Measurements from ENCODE around the gene NSMF.
"Not testable (repeated sequence)": the region's sequence is repeated elsewhere in the genome, so short reads cannot be mapped to it uniquely, and the experiment has no call there.

NSMF gene

DNA sequence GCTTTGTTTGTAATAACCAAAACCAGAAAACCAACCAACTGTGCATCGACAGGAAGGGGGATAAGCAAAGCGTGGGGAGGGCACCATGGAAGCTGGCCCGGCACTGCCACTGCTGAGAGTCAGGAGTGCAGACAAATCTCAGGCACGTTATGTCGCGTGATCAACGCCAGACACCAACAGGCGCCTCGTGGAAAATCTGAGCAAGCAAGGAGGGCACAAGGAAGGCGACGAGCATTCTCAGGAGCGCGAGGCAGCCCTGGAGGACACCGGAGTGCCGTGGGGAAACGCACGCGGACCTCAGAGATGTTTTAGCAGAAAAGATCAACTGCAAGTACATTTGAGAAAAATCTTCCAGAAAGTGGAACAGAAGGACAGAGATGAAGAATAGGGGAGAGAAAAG, 15.1 kb upstream of the NSMF start:
- DNase-seq: no peak

DNA sequence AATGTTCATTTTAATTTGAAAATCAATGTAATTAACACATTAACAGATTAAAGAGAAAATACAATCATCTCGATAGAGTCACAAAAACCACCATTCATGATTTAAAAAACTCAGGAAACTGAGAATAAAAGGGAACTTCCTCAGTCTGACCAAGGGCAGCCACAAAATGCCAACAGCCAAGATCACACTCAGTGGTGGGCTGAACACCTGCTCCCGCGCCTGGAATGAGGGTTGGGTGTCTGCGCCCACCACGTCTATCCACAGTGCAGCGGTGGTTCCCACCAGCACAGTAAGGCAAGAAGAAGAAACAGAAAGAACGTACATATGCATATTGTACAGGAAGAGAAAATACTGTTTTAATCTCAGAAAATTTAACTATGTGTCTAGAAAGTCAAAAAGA, 11.7 kb upstream of the NSMF start:
- DNase-seq: no peak

DNA sequence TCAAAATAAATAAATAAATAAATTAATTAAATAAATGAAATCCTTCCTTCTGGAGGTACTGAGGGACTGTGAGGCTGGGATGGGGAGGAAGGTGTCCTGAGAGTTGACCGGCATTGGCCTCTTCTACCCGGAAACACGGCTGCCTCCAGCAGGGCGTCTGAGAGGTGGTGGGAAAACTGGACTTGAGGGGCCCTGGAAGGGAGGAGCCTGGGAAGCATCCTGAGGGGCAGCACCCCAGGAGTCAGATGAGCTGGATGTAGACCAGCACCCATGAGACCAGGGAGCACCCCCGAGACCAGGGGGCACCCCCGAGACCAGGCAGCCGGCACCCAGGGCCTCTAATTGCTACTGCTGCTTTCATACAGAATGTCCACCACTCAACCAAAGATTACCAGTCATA, 8.8 kb upstream of the NSMF start:
- DNase-seq: no peak

DNA sequence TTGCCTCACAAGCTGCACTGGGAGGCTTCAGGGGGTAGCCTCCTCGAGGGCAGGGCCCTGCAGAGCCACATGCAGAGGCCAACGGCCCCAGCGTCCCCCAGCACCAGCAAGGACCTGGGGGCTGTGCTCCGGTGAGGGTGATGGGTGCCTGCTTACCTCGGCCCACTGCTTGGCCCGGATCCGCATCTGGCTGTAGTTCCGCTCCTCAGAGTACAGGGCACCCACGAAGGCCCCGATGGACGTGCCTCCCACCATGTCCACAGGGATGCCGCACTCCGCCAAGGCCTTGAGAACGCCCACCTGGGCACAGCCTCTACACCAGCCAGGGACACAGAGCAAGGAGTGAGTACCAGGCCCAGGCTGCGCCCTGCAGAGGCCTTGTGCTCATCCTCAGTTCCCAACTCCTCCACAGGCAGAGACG, 8.0 kb upstream of the NSMF start:
- DNase-seq: no peak

DNA sequence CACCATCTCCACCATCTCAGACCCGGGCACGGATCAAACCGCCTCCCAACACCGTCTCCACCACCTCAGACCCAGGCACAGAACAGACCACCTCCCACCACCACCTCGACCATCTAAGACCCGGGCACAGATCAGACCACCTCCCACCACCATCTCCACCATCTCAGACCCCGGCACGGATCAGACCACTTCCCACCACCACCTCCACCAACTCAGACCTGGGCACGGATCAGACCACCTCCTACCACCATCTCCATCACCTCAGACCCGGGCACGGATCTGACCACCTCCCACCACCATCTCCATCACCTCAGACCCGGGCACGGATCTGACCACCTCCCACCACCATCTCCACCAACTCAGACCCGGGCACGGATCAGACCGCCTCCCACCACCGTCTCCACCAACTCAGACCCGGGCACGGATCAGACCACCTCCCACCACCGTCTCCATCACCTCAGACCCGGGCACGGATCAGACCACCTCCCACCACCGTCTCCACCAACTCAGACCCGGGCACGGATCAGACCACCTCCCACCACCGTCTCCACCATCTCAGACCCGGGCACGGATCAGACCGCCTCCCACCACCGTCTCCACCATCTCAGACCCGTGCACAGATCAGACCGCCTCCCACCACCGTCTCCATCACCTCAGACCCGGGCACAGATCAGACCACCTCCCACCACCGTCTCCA, 7.4 kb upstream of the NSMF start:
- not testable (repeated sequence) for DNase-seq

DNA sequence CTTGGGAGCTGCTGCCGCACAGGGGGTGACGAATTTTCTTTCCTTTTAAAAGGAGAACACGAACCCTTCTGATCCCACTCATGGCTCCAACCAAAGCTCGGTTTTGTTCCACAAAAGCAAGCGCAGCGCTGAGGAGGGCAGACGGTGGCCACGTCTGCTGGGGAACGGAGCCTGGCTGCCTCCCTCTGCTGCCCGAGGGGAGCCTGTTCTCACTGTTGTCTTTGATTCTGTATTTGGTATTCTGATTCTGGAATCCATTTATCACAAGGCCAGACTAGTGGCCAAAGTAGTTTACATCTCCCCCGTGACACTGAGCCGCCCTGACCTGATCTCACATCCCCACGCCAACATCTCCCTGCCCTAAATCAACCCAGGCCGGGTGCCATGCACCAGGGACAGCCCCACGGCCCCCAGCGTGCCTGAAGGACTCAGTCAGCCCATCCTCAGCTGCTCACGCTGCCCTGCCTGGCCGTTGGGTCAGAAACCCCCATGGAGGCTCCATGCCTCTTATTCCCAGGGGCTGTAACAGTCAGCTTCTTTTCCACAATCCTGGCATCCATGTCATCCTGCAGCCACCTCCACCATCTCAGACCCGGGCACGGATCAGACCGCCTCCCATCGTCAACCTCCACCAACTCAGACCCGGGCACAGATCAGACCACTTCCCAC, 6.7 kb upstream of the NSMF start:
- no peak for DNase-seq

DNA sequence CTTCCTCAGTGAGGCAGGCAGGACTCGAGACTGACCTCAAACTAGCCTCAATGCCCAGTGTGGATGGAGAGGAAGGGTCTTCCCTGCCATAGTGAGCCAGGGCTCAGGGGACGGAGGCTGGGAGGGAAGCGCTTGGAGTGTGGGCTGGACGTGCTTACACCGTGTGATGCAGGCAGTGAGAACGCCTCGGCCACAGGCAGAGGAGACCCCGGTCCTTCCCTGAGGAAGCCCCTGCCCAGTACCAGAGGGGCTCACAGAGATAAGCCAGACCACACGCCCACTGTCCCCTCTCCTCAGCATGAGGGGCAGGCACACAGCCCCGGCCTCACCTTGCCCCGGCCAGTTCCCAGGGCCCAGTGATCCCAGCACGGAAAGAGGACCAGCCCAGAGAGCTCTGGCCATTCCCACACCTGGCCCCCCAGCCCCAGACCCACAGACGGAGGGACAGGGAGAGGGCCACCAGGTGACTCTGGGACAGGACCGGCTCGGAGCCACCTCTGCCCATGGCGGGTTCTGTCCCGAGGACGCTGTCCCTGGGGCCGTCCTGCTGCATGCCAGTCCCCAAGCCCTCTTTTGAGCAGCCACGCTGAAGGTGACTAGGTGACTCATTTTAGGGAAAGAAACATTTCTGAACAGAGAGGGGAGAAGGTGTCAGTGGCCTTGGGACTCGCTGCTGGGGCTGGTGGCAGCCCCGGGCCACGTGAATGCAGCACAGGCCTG, 6.0 kb upstream of the NSMF start:
- DNase-seq: no peak

DNA sequence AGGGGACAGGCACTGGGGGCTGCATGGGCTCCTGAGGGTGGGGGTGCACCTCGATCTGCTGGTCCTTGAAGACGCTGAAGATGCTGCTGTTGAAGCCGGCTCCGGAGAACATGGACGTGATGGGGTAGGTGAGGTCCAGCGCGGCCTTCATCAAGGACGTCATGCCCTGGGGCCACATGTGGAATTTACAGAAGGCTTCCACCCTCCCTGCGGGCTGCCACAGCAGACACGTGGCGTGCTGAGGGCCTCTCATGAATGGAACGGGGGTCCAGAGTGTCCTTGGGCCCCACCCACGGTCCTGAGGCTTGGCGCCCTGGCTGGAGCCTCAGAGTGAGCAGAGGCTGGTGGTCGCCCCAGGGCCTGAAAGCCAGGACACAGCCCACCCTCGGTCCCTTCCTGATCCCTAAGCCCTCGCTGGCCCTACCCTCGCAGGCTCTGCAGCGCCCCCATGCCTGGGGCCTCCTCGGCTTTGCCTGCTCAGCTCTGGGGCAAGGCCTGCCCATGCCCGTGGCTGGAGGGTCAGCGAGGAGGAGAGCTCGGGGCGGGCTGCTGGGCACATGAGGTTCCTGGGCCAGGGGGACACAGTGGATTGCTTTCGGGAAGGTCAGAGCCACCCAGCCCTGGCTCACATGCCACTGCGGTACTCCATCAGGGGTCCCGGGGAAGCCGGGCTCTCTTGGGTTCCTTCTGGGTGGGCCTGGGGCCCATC, 5.3 kb upstream of the NSMF start:
- no peak for DNase-seq

DNA sequence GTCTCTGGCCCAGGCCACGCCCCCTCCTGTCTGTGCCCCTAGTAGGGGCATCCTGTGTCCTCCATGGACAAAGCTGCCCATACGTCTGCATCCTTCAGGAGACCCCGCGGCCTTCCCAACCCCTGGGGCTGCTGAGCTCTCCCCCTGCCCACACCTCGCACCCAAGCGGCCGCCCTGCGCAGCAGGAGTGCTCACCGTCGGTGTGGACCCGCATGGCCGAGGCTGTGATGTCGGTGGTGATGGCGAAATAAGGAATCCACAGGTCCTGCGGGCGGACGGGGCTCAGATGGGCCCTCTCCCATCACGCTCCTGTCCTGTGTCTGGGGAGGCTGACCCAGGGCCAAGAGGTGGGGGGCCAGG, 4.8 kb upstream of the NSMF start:
- no peak for DNase-seq

DNA sequence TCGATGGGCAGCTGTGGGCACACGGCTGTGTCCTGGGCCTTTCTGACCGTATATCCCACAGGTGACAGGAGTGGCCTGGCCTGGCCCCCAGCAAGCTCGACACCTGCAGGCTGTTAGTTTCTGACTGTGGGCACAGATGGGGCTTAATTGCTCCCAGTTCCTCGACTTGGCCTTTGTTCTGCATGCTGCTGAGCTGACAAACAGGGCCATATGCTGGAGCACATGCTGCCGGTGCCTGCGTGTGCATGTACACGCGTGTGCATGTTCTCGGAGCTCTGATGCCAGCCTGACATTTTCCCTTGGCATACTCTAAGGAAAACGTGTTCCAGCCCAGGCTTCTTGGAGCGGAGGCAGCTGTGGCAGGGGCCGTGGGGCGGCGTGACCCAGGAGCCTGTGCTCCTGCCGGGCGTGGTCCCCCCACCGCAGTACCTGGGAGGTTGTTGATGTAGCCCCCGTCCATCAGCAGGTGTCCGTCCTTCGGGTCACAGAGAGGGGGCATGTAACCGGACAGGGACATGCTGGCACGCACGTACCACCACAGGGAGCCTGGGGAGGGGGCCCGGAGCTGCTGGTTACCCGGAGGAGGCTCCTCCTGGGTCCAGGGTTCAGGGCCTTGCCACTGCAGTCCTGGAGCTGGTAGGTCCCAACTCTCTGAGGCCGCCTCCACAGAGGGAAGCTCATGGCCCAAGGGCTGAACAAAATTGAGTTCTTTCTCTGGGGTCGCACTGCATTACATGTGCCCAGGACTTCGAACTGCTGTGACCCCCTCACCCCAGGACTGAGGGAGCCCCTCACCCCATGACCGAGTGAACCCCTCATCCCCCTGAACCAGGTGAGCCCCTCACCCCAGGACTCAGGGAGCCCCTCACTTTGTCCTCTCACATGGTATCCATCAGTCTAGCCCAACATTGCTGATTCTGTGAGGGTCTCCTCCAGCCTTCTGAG, 4.1 kb upstream of the NSMF start:
- no peak for DNase-seq

DNA sequence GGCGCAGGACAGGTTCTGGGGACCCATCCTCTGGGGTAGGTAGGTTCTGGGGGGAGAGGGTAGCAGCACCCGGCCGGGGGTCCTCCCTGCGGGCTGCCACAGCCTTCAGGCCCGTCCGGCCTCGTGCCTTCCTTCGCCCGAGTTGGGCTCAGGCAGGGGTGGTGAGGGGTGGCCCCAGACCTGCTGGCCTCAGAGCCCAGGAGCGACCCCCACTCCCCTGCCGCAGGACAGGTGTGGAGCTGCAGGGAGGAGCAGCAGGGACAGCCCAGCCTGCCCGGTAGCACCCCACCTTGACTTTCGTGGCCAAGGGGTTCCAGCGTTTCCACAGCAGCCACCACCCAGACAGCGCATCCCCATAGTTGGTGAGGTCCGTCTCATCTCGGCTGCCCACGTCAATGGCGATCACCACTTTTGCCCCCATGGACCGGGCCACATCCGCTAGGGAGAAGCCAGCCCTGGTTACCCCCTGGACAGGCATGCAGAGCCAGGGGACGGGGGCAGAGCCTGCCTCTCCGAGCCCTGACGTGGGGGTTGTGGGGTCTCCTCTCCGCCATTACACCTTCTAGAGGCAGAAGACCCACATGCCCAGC, 3.4 kb upstream of the NSMF start:
- no peak for DNase-seq

DNA sequence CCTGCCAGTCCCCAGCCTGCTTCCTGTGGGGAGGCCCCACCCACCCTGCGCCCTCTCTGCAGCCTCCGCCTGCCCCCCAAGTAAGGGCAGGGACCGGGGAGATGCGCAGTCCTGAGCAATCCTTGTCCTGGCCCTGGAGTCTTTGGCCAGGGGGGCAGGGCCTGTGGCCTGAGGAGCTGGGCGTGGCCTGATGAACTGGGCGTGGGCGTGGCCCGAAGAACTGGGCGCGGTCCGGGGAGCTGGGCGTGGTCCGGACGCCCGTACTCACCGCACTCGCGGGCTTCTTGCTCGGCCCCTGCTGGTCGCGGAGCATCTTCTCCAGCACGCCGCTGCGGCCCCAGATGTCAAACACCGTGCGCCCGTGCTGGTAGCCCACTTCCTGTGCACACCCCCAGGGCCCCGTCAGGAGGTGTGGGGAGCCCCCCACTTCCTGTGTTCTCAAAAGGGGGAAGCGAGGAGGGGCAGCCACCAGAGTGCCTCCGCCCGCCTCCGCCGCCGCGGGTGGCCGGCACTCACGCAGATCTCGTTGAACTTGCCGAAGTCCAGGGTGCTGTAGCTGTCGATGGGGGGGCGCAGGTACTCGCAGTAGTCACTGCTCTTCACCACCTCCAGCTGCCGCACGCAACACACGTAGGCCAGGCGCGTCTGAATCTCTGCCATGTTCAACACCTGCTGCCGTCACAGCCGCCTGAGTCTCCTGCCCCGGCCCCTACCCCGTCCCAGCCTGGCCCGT, 2.7 kb upstream of the NSMF start:
- no peak for DNase-seq

DNA sequence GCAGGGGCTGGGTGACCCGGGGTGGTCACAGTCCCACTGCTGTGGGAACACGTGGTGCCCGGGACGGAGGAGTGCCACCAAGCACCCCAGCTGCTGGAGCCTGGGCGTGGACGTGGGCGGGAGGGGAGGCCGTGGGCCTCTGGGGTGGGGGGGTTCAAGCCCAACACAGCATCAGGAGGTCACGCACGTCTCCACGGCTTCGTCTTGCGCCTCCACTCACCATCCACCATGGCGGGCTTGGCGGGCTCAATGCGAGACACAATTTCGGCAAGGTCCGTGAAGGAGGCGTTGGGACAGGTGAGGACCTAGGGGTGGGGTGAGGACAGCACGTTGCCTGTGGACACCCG, 2.2 kb upstream of the NSMF start:
- DNase-seq: no peak

DNA sequence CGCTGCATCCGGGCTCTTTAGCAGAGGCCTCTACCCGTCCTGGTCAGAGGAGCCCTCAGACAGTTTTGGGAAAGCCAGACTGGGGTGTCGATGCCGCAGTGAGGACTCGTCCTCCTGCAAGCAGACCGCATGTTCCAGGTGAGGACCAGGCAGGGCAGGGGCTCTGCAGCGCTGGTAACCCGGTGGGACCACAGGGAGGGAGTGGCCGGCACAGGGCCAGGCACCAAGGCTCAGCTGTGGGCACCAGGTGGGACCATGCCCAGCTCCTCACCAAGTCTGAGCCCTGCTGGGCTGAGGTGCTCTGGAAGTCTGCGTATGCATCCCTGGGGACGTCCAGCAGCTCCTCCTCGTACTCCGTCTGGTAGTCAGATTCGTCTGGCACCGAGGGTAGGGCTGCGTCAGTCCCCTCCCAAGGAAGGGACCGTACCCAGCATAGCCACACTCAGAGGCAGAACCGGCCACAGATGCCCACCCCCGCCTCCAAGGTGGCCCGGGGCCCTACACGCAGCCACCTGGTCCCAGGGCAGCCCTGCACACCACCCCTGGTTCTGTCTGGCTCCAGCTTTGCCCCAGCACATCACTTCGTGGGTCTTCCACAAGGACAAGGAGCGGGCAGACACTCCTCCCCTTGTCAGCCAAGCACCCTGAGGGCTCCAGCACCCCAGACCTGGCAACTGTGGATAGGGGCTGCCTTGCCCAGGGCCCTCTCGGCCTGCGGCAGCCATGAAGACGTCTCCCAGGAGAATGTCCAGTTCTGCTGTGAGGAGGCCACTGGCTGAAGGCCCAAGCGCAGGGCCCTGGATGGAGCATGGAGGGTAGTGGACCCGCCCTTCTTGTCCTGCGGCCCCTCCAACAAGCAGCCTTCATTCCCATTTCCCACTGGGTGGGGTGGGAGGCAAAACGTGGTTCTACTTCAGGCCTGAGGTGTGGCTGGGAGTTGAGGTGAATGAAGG, 1.5 kb upstream of the NSMF start:
- no peak for DNase-seq

DNA sequence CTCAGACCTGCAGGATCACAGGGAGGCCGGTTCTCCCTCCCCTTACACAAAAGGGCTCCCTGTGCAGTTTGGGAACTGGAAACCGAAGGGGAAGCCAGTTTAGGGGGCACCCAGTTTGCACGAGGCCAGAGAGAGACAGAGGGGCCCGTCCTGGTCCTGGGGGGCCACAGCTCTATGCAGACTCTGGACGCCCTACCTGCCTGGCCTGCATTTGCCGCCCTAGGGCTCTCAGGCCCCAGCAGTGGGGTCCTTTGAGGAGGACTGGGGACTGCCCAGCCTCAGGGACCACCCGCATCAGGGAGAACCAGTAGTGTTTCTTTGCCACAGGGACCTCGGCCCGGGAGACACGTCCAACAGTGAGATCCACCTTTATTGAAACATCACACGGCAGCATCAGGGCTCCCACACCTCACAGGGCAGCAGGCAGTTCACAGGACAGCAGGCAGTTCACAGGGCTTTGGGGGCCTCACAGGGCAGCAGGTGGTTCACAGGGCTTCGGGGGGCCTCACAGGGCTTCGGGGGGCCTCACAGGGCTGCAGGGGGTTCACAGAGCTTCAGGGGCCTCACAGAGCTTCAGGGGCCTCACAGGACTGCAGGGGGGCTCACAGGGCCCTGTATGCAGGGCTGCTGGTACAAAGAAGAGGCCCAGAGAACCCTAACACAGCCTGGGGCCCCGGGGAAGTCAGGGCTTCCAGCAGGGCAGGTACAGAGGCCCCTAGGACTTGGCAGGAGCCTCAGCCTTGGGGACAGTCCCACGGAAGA, 648 bp upstream of the NSMF start:
- no peak for DNase-seq

DNA sequence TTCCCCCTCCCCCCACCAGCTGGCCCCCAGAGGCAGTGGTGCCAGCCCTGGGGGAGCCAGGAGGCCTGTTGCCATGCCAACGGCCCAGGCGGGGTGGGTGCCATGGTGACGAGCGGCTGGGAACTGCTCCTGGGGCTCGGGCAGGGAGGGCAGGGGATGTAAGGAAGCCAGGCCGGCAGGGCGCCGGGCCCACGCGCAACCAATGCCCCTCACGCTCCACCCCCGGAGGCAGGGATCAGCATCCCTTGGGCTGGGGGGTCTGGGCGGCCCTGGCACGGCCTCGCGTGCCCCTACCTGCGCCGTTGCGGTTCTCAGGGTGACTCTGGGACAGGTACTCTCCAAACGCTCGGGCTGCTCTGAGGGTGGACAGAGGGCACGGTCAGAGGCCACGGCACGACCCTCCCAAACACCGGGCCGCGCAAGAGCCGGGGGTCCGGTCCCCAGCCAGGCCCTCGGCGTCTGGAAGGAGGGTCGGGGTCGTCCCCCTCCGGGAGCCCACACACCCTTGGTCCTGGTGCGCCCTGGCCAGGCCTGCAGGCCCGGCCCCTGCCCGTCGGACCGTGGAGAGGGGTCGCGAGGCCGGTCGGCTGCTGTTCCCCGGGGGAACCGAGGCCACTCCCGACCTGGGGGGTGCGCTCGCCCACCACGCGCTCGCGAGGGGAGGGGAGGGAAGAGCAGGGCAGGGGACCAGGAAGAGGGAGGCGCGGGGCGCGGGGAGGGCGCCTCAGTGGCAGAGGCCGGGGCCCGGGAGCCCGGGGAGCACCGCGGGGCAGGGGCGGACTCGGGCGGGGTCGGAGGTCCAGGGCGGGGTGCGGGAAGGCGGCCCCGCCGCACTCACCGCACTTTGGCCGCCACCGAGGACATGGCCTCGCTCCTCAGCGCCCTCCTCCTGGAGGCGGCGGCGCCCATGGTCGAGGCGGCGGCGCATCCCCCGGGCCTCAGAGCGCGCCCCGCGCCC, 661 bp downstream of the NSMF start:
- DNase-seq: peak; percentile 50

DNA sequence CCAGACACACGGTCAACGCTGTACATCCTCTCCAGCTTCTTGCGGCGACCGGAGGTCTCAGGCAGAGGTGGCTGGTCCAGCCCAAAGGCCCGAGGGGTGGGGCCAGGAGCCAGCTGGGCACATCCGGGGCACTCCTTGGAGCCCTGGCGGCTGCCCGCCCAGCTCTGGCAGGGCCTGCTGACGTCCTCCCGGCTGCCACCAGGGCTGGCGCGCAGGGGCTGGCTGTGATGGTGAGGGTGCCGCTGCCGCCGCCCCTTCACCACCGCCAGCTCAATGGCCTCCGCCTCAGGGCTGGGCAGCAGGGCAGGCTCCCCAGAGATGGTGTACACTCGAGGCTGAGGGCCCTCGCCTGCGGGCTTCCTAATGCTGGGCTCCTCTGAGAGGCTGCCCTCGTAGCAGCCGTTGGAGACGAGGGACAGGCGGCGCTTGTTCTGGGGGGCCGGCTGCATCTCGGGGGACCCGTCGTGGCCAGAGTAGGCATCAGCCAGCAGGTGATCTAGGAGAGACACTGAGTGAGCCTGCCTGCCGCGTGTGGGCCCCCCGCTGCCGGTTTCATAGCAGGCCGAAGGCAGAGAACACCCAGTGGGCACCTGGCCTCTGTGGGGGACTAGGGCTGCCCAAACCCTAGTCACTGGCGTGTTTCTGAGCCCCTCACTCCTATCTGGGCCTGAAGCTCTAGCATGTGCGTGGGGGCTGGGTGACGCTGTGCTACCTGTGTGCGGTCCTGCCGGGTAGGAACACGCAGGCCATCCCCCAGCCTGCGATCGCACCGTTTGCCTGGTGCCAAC, 1.5 kb downstream of the NSMF start:
- DNase-seq: no peak

Data from NCI-H345 (cell line).